Ishikawa (cell line): ENCODE measurements around the gene PRKCZ.

Experiments
- CEBPB ChIP-seq: IDR thresholded peaks from 2 replicates; pipeline ENCODE4 v1.6.1; 2012
- CREB1 ChIP-seq: IDR thresholded peaks from 2 replicates; pipeline ENCODE4 v1.6.1; 2012; ENCODE audit warnings: low read depth
- EGR1 ChIP-seq: IDR thresholded peaks from 2 replicates; pipeline ENCODE4 v1.6.1; 2012
- EP300 ChIP-seq: IDR thresholded peaks from 2 replicates; pipeline ENCODE4 v1.6.1; 2012; ENCODE audit warnings: borderline replicate concordance
- FOXM1 ChIP-seq: IDR thresholded peaks from 2 replicates; pipeline ENCODE4 v1.6.1; 2012; ENCODE audit warnings: low read depth, borderline replicate concordance
- NFIC ChIP-seq: IDR thresholded peaks from 2 replicates; pipeline ENCODE4 v1.6.1; 2012
- RAD21 ChIP-seq: IDR thresholded peaks from 2 replicates; pipeline ENCODE4 v1.6.1; 2012; ENCODE audit warnings: low read depth
- TAF1 ChIP-seq: IDR thresholded peaks from 2 replicates; pipeline ENCODE4 v1.6.1; 2012; ENCODE audit warnings: low read depth, mild to moderate bottlenecking
- TCF12 ChIP-seq: IDR thresholded peaks from 2 replicates; pipeline ENCODE4 v1.6.1; 2012; ENCODE audit warnings: low read depth
- TEAD4 ChIP-seq: IDR thresholded peaks from 2 replicates; pipeline ENCODE4 v1.6.1; 2012
- USF1 ChIP-seq: IDR thresholded peaks from 2 replicates; pipeline ENCODE4 v1.6.1; 2012
- YY1 ChIP-seq: IDR thresholded peaks from 2 replicates; pipeline ENCODE4 v1.6.1; 2012; ENCODE audit warnings: low read depth
- ZBTB7A ChIP-seq: IDR thresholded peaks from 2 replicates; pipeline ENCODE4 v1.6.1; 2012; ENCODE audit warnings: low read depth
- TF ChIP-seq, protein P1 (sequence below): IDR thresholded peaks from 2 replicates; pipeline ENCODE4 v1.6.1; 2012; ENCODE audit warnings: low read depth, mild to moderate bottlenecking
- TF ChIP-seq, protein P2 (sequence below): IDR thresholded peaks from 2 replicates; pipeline ENCODE4 v1.6.1; 2012

The PRKCZ gene

DNA sequence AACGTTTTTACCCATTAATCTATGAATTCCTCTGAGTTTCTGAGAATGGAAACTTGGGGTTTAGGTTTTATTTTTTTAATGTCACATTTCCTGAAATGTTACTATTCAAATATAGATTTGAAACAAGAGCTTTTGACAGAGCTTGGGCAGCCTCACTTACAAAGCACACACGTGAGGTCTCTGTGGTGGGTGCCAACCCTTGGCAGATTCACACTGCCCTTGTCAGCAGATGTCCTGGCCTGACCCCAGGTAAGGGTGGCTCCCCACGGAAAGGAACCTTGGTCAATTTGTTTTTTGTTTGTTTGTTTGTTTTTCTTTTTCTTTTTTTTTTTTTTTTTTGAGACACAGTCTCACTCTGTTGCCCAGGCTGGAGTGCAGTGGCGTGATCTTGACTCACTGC lies 90.8 kb downstream of the PRKCZ start:
- TF ChIP-seq TCF12 (no peak), TAF1 (no peak), RAD21 (no peak), EP300 (no peak), USF1 (no peak), YY1 (no peak), ZBTB7A (no peak), NFIC (no peak), TEAD4 (no peak), FOXM1 (no peak), CEBPB (no peak)
- TF ChIP-seq, protein P1, sequence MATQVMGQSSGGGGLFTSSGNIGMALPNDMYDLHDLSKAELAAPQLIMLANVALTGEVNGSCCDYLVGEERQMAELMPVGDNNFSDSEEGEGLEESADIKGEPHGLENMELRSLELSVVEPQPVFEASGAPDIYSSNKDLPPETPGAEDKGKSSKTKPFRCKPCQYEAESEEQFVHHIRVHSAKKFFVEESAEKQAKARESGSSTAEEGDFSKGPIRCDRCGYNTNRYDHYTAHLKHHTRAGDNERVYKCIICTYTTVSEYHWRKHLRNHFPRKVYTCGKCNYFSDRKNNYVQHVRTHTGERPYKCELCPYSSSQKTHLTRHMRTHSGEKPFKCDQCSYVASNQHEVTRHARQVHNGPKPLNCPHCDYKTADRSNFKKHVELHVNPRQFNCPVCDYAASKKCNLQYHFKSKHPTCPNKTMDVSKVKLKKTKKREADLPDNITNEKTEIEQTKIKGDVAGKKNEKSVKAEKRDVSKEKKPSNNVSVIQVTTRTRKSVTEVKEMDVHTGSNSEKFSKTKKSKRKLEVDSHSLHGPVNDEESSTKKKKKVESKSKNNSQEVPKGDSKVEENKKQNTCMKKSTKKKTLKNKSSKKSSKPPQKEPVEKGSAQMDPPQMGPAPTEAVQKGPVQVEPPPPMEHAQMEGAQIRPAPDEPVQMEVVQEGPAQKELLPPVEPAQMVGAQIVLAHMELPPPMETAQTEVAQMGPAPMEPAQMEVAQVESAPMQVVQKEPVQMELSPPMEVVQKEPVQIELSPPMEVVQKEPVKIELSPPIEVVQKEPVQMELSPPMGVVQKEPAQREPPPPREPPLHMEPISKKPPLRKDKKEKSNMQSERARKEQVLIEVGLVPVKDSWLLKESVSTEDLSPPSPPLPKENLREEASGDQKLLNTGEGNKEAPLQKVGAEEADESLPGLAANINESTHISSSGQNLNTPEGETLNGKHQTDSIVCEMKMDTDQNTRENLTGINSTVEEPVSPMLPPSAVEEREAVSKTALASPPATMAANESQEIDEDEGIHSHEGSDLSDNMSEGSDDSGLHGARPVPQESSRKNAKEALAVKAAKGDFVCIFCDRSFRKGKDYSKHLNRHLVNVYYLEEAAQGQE: no peak
- TF ChIP-seq, protein P2, sequence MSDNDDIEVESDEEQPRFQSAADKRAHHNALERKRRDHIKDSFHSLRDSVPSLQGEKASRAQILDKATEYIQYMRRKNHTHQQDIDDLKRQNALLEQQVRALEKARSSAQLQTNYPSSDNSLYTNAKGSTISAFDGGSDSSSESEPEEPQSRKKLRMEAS: no peak

DNA sequence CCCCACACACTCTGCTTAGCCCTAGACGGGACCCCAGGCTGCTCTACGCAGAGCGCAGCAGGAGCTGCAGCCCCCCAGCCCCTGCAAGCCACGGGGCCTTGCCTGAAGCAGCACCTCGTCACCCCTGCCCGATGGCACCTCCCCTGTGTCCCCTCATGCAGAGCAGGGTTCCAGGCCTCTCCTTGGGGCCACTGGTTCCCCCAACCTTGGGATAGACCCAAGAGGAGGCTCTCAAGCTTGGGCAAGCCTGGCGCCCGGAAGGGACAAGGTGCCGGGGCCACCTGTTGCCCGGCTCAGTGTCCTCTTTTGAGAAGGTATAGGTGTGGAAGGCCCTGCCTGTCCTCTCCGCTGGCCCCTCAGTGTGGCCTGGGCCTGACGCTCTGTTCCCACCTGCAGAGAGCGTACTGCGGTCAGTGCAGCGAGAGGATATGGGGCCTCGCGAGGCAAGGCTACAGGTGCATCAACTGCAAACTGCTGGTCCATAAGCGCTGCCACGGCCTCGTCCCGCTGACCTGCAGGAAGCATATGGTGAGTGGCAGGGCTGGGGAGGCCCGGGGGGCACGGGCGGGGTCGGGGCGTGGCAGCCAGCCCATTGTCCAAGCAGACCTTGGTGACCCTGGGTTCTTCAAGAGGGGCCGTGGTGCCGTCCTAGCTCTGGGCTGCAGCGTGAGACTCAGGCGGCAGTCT lies 93.7 kb downstream of the PRKCZ start:
- TF ChIP-seq EP300 (no peak), FOXM1 (no peak), TAF1 (no peak), RAD21 (no peak), CREB1 (no peak), USF1 (no peak)

DNA sequence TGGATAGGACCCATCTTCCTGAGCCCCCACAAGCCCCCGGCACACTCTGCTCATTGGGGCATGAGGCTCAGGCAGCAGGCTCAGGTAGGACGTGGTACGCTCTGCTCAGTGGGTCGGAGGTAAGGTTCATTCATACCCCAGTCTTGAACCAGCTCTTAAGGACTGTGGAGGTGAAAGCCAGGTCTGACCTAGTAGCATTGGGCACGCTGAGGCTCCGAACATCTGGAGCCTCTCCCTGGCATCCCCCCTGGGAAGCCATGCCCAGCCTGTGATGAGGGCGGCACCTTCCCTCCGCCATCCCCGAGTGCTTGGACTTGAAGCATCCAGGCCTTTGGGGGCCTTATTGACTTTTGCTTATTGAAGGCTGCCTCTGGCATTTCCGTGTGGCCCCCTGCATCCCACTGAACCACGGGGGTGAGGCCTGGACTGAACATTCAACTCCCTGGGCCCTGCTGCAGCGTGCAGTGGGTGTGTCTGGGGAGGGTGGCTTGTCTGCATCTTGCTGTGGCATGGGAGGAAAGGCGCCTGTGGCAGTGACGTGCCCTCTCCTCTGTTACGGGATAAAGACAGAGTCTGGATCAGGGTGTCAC lies 94.4 kb downstream of the PRKCZ start:
- TF ChIP-seq EP300 (no peak), TEAD4 (no peak), CEBPB (no peak), FOXM1 (no peak), TAF1 (no peak), RAD21 (no peak), EGR1 (no peak), USF1 (no peak), YY1 (no peak), CREB1 (no peak), ZBTB7A (no peak), TCF12 (no peak), NFIC (no peak)
- TF ChIP-seq, protein P1: no peak
- TF ChIP-seq, protein P2: no peak

GRCh38 chr1:2145946-2146835 lies 96.0 kb downstream of the PRKCZ start:
- TF ChIP-seq CREB1: no peak

DNA sequence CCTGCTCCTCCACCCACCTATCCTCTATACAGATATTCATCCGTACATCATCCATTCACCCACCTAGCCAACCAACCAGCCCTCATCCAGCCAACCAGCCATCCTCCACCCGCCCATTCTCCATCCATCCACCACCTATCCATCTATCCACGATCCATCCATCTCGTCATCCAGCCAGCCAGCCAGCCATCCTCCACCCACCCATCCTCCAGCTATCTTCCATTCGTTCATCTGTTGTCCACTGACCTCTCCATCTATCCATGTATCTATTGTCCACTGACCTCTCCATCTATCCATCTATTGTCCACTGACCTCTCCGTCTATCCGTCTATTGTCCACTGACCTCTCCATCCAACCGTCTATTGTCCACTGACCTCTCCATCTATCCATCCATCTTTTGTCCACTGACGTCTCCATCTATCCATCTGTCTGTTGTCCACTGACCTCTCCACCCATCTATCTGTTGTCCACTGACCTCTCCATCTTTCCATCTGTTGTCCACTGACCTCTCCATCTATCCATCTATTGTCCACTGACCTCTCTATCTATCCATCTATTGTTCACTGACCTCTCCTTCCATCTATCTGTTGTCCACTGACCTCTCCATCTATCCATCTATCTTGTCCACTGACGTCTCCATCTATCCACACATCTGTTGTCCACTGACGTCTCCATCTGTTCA lies 96.8 kb downstream of the PRKCZ start:
- TF ChIP-seq, protein P2: no peak
- TF ChIP-seq CEBPB (no peak), TAF1 (no peak), YY1 (no peak), NFIC (no peak), RAD21 (no peak), CREB1 (no peak), FOXM1 (no peak), TEAD4 (no peak), EGR1 (no peak), ZBTB7A (no peak), TCF12 (no peak), USF1 (no peak), EP300 (no peak)
- TF ChIP-seq, protein P1: no peak
